Dermis lymphatic vessel endothelial cell (primary cell): ENCODE results near the gene SNAP91. TPM values are rescaled to one million over a fixed set of nuclear protein-coding genes. Genes with fewer than 3 reads are reported as not detected.

ENCODE experiments used
- total RNA-seq: library from RNA; depleted of rRNA; stranded (reverse); fragments of >200 nt; gene quantifications from 2 replicates; pipeline ENCODE4 v1.2.1, GENCODE V29; 2014

Gene SNAP91
- total RNA-seq = 0.87 and 1.4 TPM in 2 replicates

GRCh38 chr6:83708970-83709747, at the start of gene SNAP91:
TSS of gene SNAP91 (minus strand) at chr6:83709101. CDS start at chr6:83707927, 1,174 bp downstream.

GRCh38 chr6:83511901-83512681, 196.8 kb downstream of the SNAP91 start, which contains the start of gene PRSS35:
TSS of gene PRSS35 (plus strand) at chr6:83512534. CDS start at chr6:83523442, 10,908 bp downstream.

Other genes with a start within 250 kb of the SNAP91 start
- not detected in 2 replicates for gene PRSS35, start 196.6 kb downstream of the SNAP91 start, total RNA-seq
- gene RIPPLY2, start 144.3 kb upstream of the SNAP91 start, total RNA-seq = 0.17 TPM in 1 of 2 replicates, not detected in the other
- 4.5 and 4.9 TPM in 2 replicates for gene CYB5R4, start 150.6 kb upstream of the SNAP91 start, total RNA-seq